SU-DHL-6 (cell line): ENCODE data around the gene ACVR1.

ENCODE experiments used
- CTCF ChIP-seq: fragments of 200-600 bp; sonication (generic); IDR thresholded peaks from one replicate; pipeline ENCODE4 v1.5.1; 2017; ENCODE audit warnings: antibody characterized with exemption, mild to moderate bottlenecking, low read length, moderate library complexity; ENCODE audit not compliant: insufficient read depth, poor library complexity, severe bottlenecking
- EZH2phosphoT487 ChIP-seq: fragments of 200-600 bp; sonication (generic), shearing (Covaris generic); conservative IDR thresholded peaks from 2 replicates; pipeline ENCODE4 v1.6.1; 2018; ENCODE audit warnings: mild to moderate bottlenecking, antibody characterized with exemption, low read length, moderate library complexity, mixed read lengths

GRCh38 chr2:157872791-157873190 lies 3.3 kb downstream of the ACVR1 start:
- TF ChIP-seq EZH2phosphoT487, result no peak
- no peak for TF ChIP-seq CTCF
